ENCODE measurements around the gene SMAD7. TPM values are rescaled to one million over a fixed set of nuclear protein-coding genes. Genes with fewer than 3 reads are reported as not detected.

The SMAD7 gene
- total RNA-seq, 2 experiments from 2014 or later = 17.4 to 18.1 TPM

- ChIA-PET POLR2A (no interaction called here), CTCF (no interaction called here)
- Mint-ChIP-seq H3K4me1 (ENCODE audit: low read depth) (peaks cover 22% of the 10 kb centered on the region), H3K9me3 (no peaks in the 10 kb centered on the region), H3K27ac (no peak overlapping the region), H3K4me3 (no peak overlapping the region), H3K27me3 (peaks cover 23% of the 10 kb centered on the region), H3K36me3 (ENCODE audit: low read depth) (no peaks in the 10 kb centered on the region)
- ATAC-seq = no peak
- intact Hi-C loops (cut with micrococcal nuclease) = no loop called here
- DNase-seq = peak; percentile 28
- no peak for TF ChIP-seq CTCF (IDR thresholded peaks at IDR 0.05)
These were observed 29.5 kb upstream of the SMAD7 start for GRCh38 chr18:48979944-48980890.

- no peak for ATAC-seq
- ChIA-PET CTCF (no interaction called here), POLR2A (no interaction called here)
- no peak for TF ChIP-seq CTCF (IDR thresholded peaks at IDR 0.05)
- intact Hi-C loops (cut with micrococcal nuclease) = no loop called here
- Mint-ChIP-seq H3K4me1 (ENCODE audit: low read depth) (peaks cover 22% of the 10 kb centered on the region), H3K9me3 (no peaks in the 10 kb centered on the region), H3K27me3 (peaks cover 28% of the 10 kb centered on the region), H3K36me3 (ENCODE audit: low read depth) (no peaks in the 10 kb centered on the region), H3K27ac (no peak overlapping the region), H3K4me3 (no peak overlapping the region)
- no peak for DNase-seq
These were observed 27.1 kb upstream of the SMAD7 start for GRCh38 chr18:48977914-48978313.

- no peak for TF ChIP-seq CTCF (IDR thresholded peaks at IDR 0.05)
- Mint-ChIP-seq H3K4me1 (ENCODE audit: low read depth) (peaks cover 18% of the 10 kb centered on the region), H3K27me3 (peaks cover 27% of the 10 kb centered on the region), H3K36me3 (ENCODE audit: low read depth) (no peaks in the 10 kb centered on the region), H3K9me3 (no peaks in the 10 kb centered on the region), H3K27ac (peak overlapping the region; percentile 34), H3K4me3 (peak overlapping the region; percentile 73)
- ChIA-PET CTCF (no interaction called here), POLR2A (interaction anchor here (1.2 kb wide), 1 partner anchor 63 kb away, joined by 3 read pairs; no protein-coding TSS in a partner anchor)
- intact Hi-C loops (cut with micrococcal nuclease) = no loop called here
- ATAC-seq (peak; percentile 85), DNase-seq (peak; percentile 72)
These were observed 25.3 kb upstream of the SMAD7 start for GRCh38 chr18:48975817-48976649.

- Mint-ChIP-seq H3K36me3 (ENCODE audit: low read depth) (no peaks in the 10 kb centered on the region), H3K4me3 (peak overlapping the region; percentile 59), H3K27me3 (peaks cover 27% of the 10 kb centered on the region), H3K9me3 (no peaks in the 10 kb centered on the region), H3K4me1 (ENCODE audit: low read depth) (peaks cover 18% of the 10 kb centered on the region), H3K27ac (peak overlapping the region; percentile 50)
- ATAC-seq (peak; percentile 8), DNase-seq (peak; percentile 9)
- POLR2A ChIA-PET = interaction anchor here (1.2 to 1.4 kb wide), 2 partner anchors 24 to 62 kb away, joined by 3 to 4 read pairs; partner anchors contain the start of gene SMAD7
- intact Hi-C loops (cut with micrococcal nuclease) = no loop called here
- CTCF ChIA-PET = no interaction called here
- TF ChIP-seq CTCF (IDR thresholded peaks at IDR 0.05) = no peak
These were observed 24.5 kb upstream of the SMAD7 start for GRCh38 chr18:48975120-48975816.

Data from activated CD8-positive, alpha-beta T cell treated with anti-CD3 and anti-CD28 coated beads for 36 hours (primary cell).